Smooth muscle cell of the pulmonary artery (primary cell): Measurements from ENCODE around the gene PLCB3. TPM values are rescaled to one million over a fixed set of nuclear protein-coding genes. Genes with fewer than 3 reads are reported as not detected.

ENCODE experiments used
- total RNA-seq: library from RNA; depleted of rRNA; stranded (reverse); fragments of >200 nt; gene quantifications from 2 replicates; pipeline ENCODE4 v1.2.3, GENCODE V29; 2014

Gene PLCB3
- total RNA-seq, 1 donor from 2014 or later = 39.9 TPM

DNA sequence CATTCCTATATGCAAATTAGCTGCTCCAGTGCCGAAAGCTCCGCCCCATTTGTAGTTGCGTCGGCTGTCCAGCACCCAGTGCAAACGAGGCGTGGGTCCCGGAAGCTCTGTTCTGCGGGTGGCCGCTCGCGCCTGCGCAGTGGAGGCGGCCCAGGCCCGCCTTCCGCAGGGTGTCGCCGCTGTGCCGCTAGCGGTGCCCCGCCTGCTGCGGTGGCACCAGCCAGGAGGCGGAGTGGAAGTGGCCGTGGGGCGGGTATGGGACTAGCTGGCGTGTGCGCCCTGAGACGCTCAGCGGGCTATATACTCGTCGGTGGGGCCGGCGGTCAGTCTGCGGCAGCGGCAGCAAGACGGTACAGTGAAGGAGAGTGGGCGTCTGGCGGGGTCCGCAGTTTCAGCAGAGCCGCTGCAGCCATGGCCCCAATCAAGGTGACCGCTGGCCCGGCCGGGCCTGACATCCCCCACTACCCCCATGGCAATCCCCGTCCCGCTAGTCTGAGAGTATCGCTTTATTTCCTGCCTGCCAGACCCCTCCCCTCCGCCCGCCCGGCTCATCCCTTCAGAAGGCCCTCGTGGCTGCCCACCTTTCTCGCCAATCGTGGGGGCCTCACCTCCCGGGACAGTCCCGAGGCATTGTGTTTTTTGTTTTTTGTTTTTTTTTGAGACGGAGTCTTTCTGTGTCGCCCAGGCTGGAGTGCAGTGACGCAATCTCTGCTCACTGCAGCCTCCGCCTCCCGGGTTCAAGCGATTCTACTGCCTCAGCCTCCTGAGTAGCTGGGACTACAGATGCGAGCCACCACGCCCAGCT is 66.8 kb downstream of the PLCB3 start, which contains the start of gene PRDX5:
PRDX5 (plus strand) TSS at position 161 of the 805 bp plus-strand sequence; CDS start at position 256, 95 bp downstream.

Other genes starting within 250 kb of the PLCB3 start
- gene FLRT1, start 215.6 kb upstream of the PLCB3 start, total RNA-seq = 0.03 and 0.07 TPM in 2 replicates
- gene MACROD1, start 85.4 kb upstream of the PLCB3 start, total RNA-seq = 12.6 and 19.2 TPM in 2 replicates
- 111 and 134 TPM in 2 replicates for gene STIP1, start 65.4 kb upstream of the PLCB3 start, total RNA-seq
- gene FERMT3, start 44.8 kb upstream of the PLCB3 start, total RNA-seq = 4.1 and 21.1 TPM in 2 replicates
- 26.2 and 30.4 TPM in 2 replicates for gene TRPT1, start 25.3 kb upstream of the PLCB3 start, total RNA-seq
- 46.1 and 50.8 TPM in 2 replicates for gene NUDT22, start 25.3 kb upstream of the PLCB3 start, total RNA-seq
- gene DNAJC4, start 21.0 kb upstream of the PLCB3 start, total RNA-seq = 13.2 and 14.5 TPM in 2 replicates
- gene VEGFB, start 16.9 kb upstream of the PLCB3 start, total RNA-seq = 54.3 and 83.2 TPM in 2 replicates
- 80.7 and 81.8 TPM in 2 replicates for gene FKBP2, start 10.4 kb upstream of the PLCB3 start, total RNA-seq
- 144 and 186 TPM in 2 replicates for gene PPP1R14B, start 4.6 kb upstream of the PLCB3 start, total RNA-seq
- gene BAD, start 33.1 kb downstream of the PLCB3 start, total RNA-seq = 52.2 and 56.6 TPM in 2 replicates
- gene GPR137, start 34.3 kb downstream of the PLCB3 start, total RNA-seq = 14.8 and 15.1 TPM in 2 replicates
- 0.13 and 0.20 TPM in 2 replicates for gene KCNK4, start 39.8 kb downstream of the PLCB3 start, total RNA-seq
- not detected in 2 replicates for gene CATSPERZ, start 48.8 kb downstream of the PLCB3 start, total RNA-seq
- gene ESRRA, start 54.0 kb downstream of the PLCB3 start, total RNA-seq = 26.0 and 31.1 TPM in 2 replicates
- 150 and 180 TPM in 2 replicates for gene TRMT112, start 66.0 kb downstream of the PLCB3 start, total RNA-seq
- 148 and 174 TPM in 2 replicates for gene PRDX5, start 66.6 kb downstream of the PLCB3 start, total RNA-seq
- gene CCDC88B, start 88.7 kb downstream of the PLCB3 start, total RNA-seq = 0.85 and 1.2 TPM in 2 replicates
- 37.9 and 52.5 TPM in 2 replicates for gene RPS6KA4, start 107.6 kb downstream of the PLCB3 start, total RNA-seq